GM10248 (cell line): Measurements from ENCODE around the gene FLT3.
"Not testable (repeated sequence)": the region's sequence is repeated elsewhere in the genome, so short reads cannot be mapped to it uniquely, and the experiment has no call there.

Source experiments
- CTCF ChIA-PET: fragments of 300-600 bp; sonication (Branson Sonifier 250); formaldehyde crosslinking; extraction: SDS; loops from one replicate; lab custom pipeline; 2021; ENCODE audit warnings: antibody characterized with exemption; lab: Yijun Ruan, JAX
- POLR2A ChIA-PET: fragments of 350-650 bp; sonication (Branson Sonifier 250); formaldehyde crosslinking; extraction: SDS; loops from one replicate; lab custom pipeline; 2020; ENCODE audit warnings: antibody characterized with exemption; lab: Yijun Ruan, JAX
- DNase-seq: peaks from one replicate; pipeline ENCODE4 v3.0.0; 2012; ENCODE audit errors: extremely low spot score
- TF ChIP-seq, protein P1 (sequence below): IDR thresholded peaks from 2 replicates; pipeline ENCODE4 v1.5.1; 2012; ENCODE audit warnings: mild to moderate bottlenecking, low read depth; ENCODE audit errors: extremely low read depth, missing control alignments, control extremely low read depth

The FLT3 gene

GRCh38 chr13:28041501-28041900, 58.9 kb downstream of the FLT3 start:
- ChIA-PET CTCF (interaction anchor here (1.1 kb wide), 1 partner anchor 10 kb away, joined by 4 read pairs; no protein-coding TSS in a partner anchor), POLR2A (no interaction called here)
- TF ChIP-seq, protein P1, sequence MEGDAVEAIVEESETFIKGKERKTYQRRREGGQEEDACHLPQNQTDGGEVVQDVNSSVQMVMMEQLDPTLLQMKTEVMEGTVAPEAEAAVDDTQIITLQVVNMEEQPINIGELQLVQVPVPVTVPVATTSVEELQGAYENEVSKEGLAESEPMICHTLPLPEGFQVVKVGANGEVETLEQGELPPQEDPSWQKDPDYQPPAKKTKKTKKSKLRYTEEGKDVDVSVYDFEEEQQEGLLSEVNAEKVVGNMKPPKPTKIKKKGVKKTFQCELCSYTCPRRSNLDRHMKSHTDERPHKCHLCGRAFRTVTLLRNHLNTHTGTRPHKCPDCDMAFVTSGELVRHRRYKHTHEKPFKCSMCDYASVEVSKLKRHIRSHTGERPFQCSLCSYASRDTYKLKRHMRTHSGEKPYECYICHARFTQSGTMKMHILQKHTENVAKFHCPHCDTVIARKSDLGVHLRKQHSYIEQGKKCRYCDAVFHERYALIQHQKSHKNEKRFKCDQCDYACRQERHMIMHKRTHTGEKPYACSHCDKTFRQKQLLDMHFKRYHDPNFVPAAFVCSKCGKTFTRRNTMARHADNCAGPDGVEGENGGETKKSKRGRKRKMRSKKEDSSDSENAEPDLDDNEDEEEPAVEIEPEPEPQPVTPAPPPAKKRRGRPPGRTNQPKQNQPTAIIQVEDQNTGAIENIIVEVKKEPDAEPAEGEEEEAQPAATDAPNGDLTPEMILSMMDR = no peak
- DNase-seq = no peak

- TF ChIP-seq, protein P1 = no peak
- no peak for DNase-seq
- ChIA-PET CTCF (interaction anchor here (1.1 kb wide), 1 partner anchor 9 kb away, joined by 4 read pairs; no protein-coding TSS in a partner anchor), POLR2A (no interaction called here)
Observed at GRCh38 chr13:28041031-28041461, 59.3 kb downstream of the FLT3 start.

DNA sequence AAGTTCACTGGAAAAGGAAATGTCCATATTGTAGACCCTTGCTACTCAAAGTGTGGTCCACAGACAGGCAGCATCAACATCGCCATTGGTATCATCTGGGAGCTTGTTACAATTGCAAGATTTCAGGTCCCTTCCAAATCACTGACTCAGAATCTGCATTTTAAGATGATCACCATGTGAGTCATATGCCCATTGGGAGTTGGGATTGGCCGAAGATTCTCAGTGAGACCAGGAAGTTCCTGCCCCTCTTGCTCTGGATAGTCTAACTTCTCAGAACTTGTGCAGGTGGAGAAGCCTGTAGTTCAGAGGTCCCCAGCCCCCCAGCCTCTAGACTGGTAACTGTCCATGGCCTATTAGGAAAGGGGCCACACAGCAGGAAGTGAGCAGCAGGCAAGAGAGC, 63.0 kb downstream of the FLT3 start:
- ChIA-PET CTCF (interaction anchor here (1.1 to 1.6 kb wide), 2 partner anchors 7 to 18 kb away, joined by 3 to 6 read pairs; no protein-coding TSS in a partner anchor), POLR2A (no interaction called here)
- DNase-seq = no peak
- TF ChIP-seq, protein P1 = no peak

DNA sequence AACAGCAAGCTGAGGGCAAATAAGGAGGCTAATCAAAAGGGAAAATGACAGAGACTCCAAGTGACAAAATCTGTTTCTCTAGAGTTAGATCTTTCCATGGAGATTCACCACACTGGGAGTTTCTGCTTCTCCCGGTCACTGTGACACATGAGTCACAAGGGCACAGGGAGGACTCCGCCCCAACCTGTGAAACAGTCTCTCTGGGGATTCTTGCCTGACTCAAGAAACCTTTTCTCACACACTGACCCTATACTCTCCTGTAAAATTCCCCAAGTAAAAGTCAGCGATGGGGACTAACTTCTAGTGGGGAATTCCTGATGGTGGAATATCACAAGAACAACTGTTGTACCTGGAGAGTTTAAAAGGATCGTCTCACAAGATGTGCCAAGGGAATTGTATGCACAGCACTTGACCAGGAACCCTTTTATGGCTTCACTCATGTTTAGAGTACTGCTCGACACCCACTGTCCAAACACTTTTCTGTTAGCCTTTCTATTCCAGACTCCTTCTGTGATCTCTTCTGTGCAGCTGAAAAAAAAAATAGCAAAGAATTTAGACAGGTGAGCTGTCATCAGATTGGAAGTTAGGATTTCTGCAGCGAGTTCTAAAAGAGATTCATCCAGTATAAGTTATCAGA, 65.1 kb downstream of the FLT3 start:
- ChIA-PET POLR2A (no interaction called here), CTCF (interaction anchor here (1.4 kb wide), 1 partner anchor 22 kb away, joined by 5 read pairs; no protein-coding TSS in a partner anchor)
- TF ChIP-seq, protein P1 = no peak

DNA sequence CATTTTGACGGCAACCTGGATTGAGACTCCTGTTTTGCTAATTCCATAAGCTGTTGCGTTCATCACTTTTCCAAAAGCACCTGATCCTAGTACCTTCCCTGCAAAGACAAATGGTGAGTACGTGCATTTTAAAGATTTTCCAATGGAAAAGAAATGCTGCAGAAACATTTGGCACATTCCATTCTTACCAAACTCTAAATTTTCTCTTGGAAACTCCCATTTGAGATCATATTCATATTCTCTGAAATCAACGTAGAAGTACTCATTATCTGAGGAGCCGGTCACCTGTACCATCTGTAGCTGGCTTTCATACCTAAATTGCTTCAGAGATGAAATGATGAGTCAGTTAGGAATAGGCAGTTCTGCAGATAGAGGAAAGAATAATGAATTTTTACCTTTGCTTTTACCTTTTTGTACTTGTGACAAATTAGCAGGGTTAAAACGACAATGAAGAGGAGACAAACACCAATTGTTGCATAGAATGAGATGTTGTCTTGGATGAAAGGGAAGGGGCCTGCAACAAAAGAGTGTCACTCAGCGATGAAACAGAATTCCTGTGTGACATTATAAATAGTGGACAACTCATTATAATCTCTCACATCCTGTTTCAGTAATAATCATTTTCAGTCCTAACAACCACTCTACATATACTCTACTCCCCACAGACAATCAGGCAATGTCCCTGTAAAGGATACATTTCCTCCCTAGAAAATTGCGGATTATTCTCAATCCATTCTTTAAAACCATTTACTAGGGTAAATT, 66.3 kb downstream of the FLT3 start:
- ChIA-PET POLR2A (no interaction called here), CTCF (interaction anchor here (1.2 to 1.4 kb wide), 2 partner anchors 35 to 204 kb away, joined by 3 to 4 read pairs; no protein-coding TSS in a partner anchor)
- no peak for DNase-seq
- TF ChIP-seq, protein P1 = no peak

More for the DNA sequence above, 65.1 kb downstream of the FLT3 start:
- DNase-seq = no peak

GRCh38 chr13:28032438-28032837, 67.9 kb downstream of the FLT3 start:
- POLR2A ChIA-PET, DNase-seq: not testable (repeated sequence)
- CTCF ChIA-PET = interaction anchor here (1.2 to 2.0 kb wide), 5 partner anchors 9 to 203 kb away, joined by 3 to 6 read pairs (median 4); no protein-coding TSS in a partner anchor

DNA sequence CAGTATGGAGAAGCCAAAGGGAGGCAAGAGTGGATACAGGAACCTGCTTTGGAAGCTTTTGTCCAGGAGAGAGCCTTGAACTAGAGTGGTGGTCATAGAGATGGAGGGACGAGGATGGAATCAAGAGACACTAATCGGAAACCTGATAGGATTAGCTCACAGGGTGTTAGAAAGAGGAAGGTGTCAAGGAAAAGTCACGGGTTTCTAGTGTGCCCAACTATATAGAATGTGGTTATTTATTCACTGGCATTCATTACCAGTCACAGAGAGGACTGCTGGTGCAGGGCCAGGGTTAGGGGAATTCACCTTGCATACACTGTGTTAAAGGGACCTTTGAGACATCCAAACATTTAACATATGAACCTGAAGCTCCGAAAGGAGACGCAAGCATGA, 68.5 kb downstream of the FLT3 start:
- TF ChIP-seq, protein P1 = no peak
- ChIA-PET CTCF (interaction anchor here (1.0 to 2.0 kb wide), 5 partner anchors 9 to 23 kb away, joined by 3 to 6 read pairs (median 4); no protein-coding TSS in a partner anchor), POLR2A (no interaction called here)
- no peak for DNase-seq
